Epithelial cell of proximal tubule (primary cell): Measurements from ENCODE around the gene CA10. TPM values are rescaled to one million over a fixed set of nuclear protein-coding genes. Genes with fewer than 3 reads are reported as not detected.

Experiments
- DNase-seq: peaks from one replicate; pipeline ENCODE4 v3.0.0-alpha.2; 2011; ENCODE audit warnings: low read depth
- H3K4me3 ChIP-seq: 2 replicates; pipeline ENCODE4 v1.5.1; 2011; ENCODE audit warnings: low read depth, mild to moderate bottlenecking, low read length
- total RNA-seq: library from RNA; depleted of rRNA; stranded (reverse); fragments of >200 nt; gene quantifications from 2 replicates; pipeline ENCODE4 v1.2.3, GENCODE V29; 2015
- TF ChIP-seq, protein P1 (sequence below): conservative IDR thresholded peaks from 2 replicates; pipeline ENCODE4 v1.5.1; 2012; ENCODE audit warnings: low read depth, mild to moderate bottlenecking, low read length

The CA10 gene
- total RNA-seq, 1 donor from 2014 or later, result 0.58 TPM

GRCh38 chr17:51850201-51850600 lies 308.3 kb downstream of the CA10 start:
- DNase-seq, result no peak
- no peak overlapping the region for H3K4me3 ChIP-seq

DNA sequence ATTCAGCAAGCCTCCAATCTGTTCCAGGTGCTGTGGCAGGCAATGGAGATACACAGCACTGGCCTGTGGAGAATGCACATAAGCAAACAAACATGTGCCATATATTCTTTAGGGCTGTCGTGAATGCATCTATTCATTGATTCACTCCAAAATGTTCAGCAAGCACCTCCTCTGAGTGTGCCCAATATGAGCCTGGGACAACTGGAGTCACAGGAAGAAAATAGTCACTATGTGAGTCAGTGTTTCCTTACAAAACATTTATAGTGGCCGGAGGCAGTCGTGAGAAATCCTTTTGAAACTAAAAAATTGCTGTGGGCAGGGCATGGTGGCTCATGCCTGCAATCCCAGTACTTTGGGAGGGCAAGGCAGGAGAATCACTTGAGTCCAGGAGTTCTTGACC lies 310.1 kb downstream of the CA10 start:
- DNase-seq, result no peak

More at GRCh38 chr17:51850201-51850600, 308.3 kb downstream of the CA10 start:
- TF ChIP-seq, protein P1, sequence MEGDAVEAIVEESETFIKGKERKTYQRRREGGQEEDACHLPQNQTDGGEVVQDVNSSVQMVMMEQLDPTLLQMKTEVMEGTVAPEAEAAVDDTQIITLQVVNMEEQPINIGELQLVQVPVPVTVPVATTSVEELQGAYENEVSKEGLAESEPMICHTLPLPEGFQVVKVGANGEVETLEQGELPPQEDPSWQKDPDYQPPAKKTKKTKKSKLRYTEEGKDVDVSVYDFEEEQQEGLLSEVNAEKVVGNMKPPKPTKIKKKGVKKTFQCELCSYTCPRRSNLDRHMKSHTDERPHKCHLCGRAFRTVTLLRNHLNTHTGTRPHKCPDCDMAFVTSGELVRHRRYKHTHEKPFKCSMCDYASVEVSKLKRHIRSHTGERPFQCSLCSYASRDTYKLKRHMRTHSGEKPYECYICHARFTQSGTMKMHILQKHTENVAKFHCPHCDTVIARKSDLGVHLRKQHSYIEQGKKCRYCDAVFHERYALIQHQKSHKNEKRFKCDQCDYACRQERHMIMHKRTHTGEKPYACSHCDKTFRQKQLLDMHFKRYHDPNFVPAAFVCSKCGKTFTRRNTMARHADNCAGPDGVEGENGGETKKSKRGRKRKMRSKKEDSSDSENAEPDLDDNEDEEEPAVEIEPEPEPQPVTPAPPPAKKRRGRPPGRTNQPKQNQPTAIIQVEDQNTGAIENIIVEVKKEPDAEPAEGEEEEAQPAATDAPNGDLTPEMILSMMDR, result peak; percentile 36

GRCh38 chr17:51846566-51846965 lies 311.9 kb downstream of the CA10 start:
- TF ChIP-seq, protein P1, result no peak
- DNase-seq, result no peak
- no peak overlapping the region for H3K4me3 ChIP-seq

More for the DNA sequence above, 310.1 kb downstream of the CA10 start:
- H3K4me3 ChIP-seq, result no peak overlapping the region
- TF ChIP-seq, protein P1, result no peak

DNA sequence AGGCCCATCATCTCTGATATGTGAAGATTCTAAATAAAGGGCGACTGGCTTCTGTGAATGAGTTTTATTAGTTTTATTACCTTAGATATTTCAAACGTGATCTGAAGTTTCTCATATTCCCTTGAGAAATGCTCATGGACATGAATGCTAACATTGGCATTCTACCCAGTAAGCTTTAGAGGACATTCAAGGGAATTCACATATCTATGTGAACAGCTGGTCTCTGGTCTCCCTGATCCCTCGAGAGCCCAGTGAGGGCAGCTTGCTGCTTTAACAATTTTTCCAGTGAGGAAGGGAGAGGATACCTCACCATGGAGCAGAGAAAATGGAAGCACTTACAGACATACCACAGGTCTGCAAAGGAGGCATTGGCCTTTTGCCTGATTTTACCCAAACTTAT lies 312.7 kb downstream of the CA10 start:
- no peak overlapping the region for H3K4me3 ChIP-seq
- DNase-seq, result no peak
- TF ChIP-seq, protein P1, result no peak

- TF ChIP-seq, protein P1, result no peak
- DNase-seq, result no peak
These were observed 315.8 kb downstream of the CA10 start for GRCh38 chr17:51842763-51843162.

DNA sequence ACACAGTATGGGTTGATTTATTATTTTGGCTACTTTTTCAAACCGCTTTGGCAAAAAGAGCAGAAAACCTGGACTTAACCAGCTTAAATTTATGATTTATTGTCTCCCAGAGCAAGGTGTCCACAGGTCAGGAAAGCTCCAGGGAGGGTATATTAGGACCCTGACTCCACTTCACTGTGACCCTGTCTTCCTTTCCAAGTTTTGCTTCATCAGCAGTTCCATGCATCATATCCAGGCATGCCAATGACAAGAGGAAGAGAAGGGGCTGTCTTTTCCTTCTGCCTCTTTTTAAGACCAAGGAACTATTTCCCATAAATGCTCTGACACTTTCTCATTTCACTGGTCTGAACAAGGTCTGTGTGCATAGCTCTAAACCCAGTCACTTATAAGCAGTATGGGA lies 316.8 kb downstream of the CA10 start:
- H3K4me3 ChIP-seq, result no peak overlapping the region
- DNase-seq, result no peak
- TF ChIP-seq, protein P1, result no peak

More at GRCh38 chr17:51842763-51843162, 315.8 kb downstream of the CA10 start:
- H3K4me3 ChIP-seq, result no peak overlapping the region

- DNase-seq, result no peak
- TF ChIP-seq, protein P1, result no peak
- H3K4me3 ChIP-seq, result no peak overlapping the region
These were observed 317.8 kb downstream of the CA10 start for GRCh38 chr17:51840688-51841087.
